Hypothalamus (tissue), 51 donors: ENCODE results near the gene SSR2.
A peak's percentile ranks its signal among the peaks of the same experiment; 100 is the strongest.

Experiments used
- DNase-seq, 51 donors: peaks; one replicate each; lab custom pipeline; 2025; lab: John Stamatoyannopoulos, UW

Gene SSR2

GRCh38 chr1:155976062-155976912 lies 44.5 kb downstream of the SSR2 start:
- DNase-seq = peak in 16 of 51 donors; percentile 16 to 75 (median 35)

GRCh38 chr1:155975375-155976061 lies 45.2 kb downstream of the SSR2 start:
- DNase-seq = peak in 5 of 51 donors; percentile 26 to 69 (median 45)

GRCh38 chr1:155974208-155975115 lies 46.3 kb downstream of the SSR2 start:
- DNase-seq = peak in 47 of 51 donors; percentile 18 to 92 (median 74)

- peak in 2 of 51 donors; percentile 20 to 25 for DNase-seq
Observed at GRCh38 chr1:155973723-155974122, 47.0 kb downstream of the SSR2 start.

- peak in 38 of 51 donors; percentile 11 to 85 (median 56) for DNase-seq
Observed at GRCh38 chr1:155971910-155972809, 48.6 kb downstream of the SSR2 start.

GRCh38 chr1:155970531-155971167 lies 50.1 kb downstream of the SSR2 start:
- DNase-seq = peak in 45 of 51 donors; percentile 9 to 84 (median 64)

GRCh38 chr1:155969377-155969791 lies 51.4 kb downstream of the SSR2 start:
- peak in 19 of 51 donors; percentile 9 to 85 (median 43) for DNase-seq

GRCh38 chr1:155968670-155969069 lies 52.1 kb downstream of the SSR2 start:
- DNase-seq = peak in 46 of 51 donors; percentile 22 to 92 (median 74)

- DNase-seq = no peak
Observed at GRCh38 chr1:155968051-155968400, 52.7 kb downstream of the SSR2 start.

GRCh38 chr1:155967341-155968050 lies 53.3 kb downstream of the SSR2 start:
- DNase-seq = peak in 12 of 51 donors; percentile 22 to 63 (median 37)

- no peak for DNase-seq
Observed at GRCh38 chr1:155966750-155967149, 54.0 kb downstream of the SSR2 start.

- DNase-seq = peak in 3 of 51 donors; percentile 23 to 27 (median 24)
Observed at GRCh38 chr1:155966135-155966534, 54.6 kb downstream of the SSR2 start.

GRCh38 chr1:155964193-155964592 lies 56.6 kb downstream of the SSR2 start:
- no peak for DNase-seq

GRCh38 chr1:155962599-155963211 lies 58.0 kb downstream of the SSR2 start:
- DNase-seq = peak in 1 of 51 donors; percentile 10

- DNase-seq = peak in 6 of 51 donors; percentile 15 to 60 (median 24)
Observed at GRCh38 chr1:155961937-155962336, 58.8 kb downstream of the SSR2 start.

GRCh38 chr1:155960081-155960745 lies 60.5 kb downstream of the SSR2 start:
- peak in 1 of 51 donors; percentile 50 for DNase-seq
